ENCODE results near the gene HDAC4. TPM values are rescaled to one million over a fixed set of nuclear protein-coding genes. Genes with fewer than 3 reads are reported as not detected.

HDAC4 gene
- total and polyA plus RNA-seq, 10 of the 15 experiments (the other 5 are each of a cell fraction or from before 2014, with no cell fraction given): 0.22 to 15.7 (median 4.8) TPM

- TF ChIP-seq NFIC (IDR thresholded peaks at IDR 0.05; ENCODE audit: low read depth, low read length) (peak; percentile 37; the same call in 1 of the 2 replicates), CBX3 (IDR thresholded peaks at IDR 0.05; ENCODE audit: borderline replicate concordance, low read depth) (no peak), EP300 (IDR thresholded peaks at IDR 0.05; ENCODE audit: borderline replicate concordance in 1 of 2, control insufficient read depth in 1 of 2, low read depth in 2 of 2, low read length in 2 of 2) (0 out of 4 replicates have a peak, but pooled peaks of 1 of the 2 experiments have one; percentile 33), BHLHE40 (IDR thresholded peaks at IDR 0.05; ENCODE audit: borderline replicate concordance in 1 of 2, low read depth in 2 of 2, low read length in 1 of 2) (peak in 1 of 2 experiments; percentile 33; a peak in 1 of 4 replicates), TCF7 (IDR thresholded peaks at IDR 0.05; ENCODE audit: borderline replicate concordance) (peak; percentile 80), FOXK2 (IDR thresholded peaks at IDR 0.05) (no peak), NR2F1 (conservative IDR thresholded peaks at IDR 0.05) (peak; percentile 54; the same call in 1 of the 2 replicates), EED (IDR thresholded peaks at IDR 0.05; ENCODE audit: low read depth) (peak; percentile 67), IKZF1 (conservative IDR thresholded peaks at IDR 0.05) (peak; percentile 38; the same call in 1 of the 2 replicates), ATF2 (IDR thresholded peaks at IDR 0.05; ENCODE audit: low read length) (no peak; the same call in 1 of the 2 replicates), IKZF2 (IDR thresholded peaks at IDR 0.05) (peak in 1 of 2 experiments; percentile 62; a peak in 3 of 4 replicates), TCF3 (IDR thresholded peaks at IDR 0.05; ENCODE audit: borderline replicate concordance, insufficient read depth, low read depth, low read length) (peak; percentile 66), STAT1 (conservative IDR thresholded peaks at IDR 0.05) (no peak)
These were observed 73.8 kb downstream of the HDAC4 start (continued) for GRCh38 chr2:239326831-239327535.

Measured in GM12878 (cell line).